Measurements from ENCODE around the gene TRAF3IP1.
"Not testable (repeated sequence)": the region's sequence is repeated elsewhere in the genome, so short reads cannot be mapped to it uniquely, and the experiment has no call there.

Gene TRAF3IP1

DNA sequence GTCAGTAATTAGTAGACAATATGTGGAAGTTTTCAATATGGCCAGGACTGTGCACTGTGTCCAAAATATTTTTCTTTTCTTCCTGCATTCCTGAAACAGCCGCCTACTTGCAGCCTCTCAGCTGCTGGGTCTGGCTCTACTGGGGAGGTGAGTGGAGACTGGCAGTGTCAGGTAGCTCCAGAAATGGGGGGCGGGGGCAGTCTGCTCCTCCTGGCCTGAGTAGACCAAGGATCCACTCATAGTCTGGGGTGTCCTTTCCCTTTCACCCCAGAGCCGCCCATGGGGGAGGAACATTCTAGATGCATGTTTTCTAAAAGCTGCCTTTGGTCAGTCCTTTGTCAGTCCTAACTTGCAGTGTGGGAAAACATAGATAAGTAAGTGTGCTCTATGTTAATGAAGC lies 23.7 kb downstream of the TRAF3IP1 start:
- FAIRE-seq = no peak

- FAIRE-seq = no peak
Observed at GRCh38 chr2:238344517-238344916, 24.2 kb downstream of the TRAF3IP1 start.

GRCh38 chr2:238345297-238345968 lies 25.1 kb downstream of the TRAF3IP1 start:
- FAIRE-seq = no peak

- FAIRE-seq = no peak
Observed at GRCh38 chr2:238346544-238346943, 26.2 kb downstream of the TRAF3IP1 start.

GRCh38 chr2:238350150-238350897 lies 30.0 kb downstream of the TRAF3IP1 start:
- no peak for FAIRE-seq

GRCh38 chr2:238351315-238351714 lies 31.0 kb downstream of the TRAF3IP1 start:
- FAIRE-seq = no peak

GRCh38 chr2:238352361-238352760 lies 32.0 kb downstream of the TRAF3IP1 start:
- no peak for FAIRE-seq

- no peak for FAIRE-seq
Observed at GRCh38 chr2:238358769-238359168, 38.5 kb downstream of the TRAF3IP1 start.

DNA sequence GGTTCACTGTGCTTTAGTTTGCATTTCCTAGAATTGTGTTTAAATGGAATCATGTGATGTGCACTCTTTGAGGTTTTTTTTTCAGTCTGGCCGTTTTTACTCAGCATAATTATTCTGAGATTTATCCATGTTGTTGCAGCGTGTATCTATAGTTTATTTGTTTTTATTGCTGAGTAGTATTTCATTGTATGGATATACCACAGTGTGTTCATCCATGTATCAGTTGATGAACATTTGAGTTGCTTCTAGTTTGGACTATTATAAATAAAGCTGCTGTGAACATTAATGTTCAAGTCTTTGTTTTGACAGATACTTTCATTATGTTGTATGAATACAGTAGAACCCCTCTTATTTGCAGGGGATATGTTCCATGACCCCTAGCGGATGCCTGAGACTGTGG lies 39.1 kb downstream of the TRAF3IP1 start:
- no peak for FAIRE-seq

GRCh38 chr2:238361877-238362276 lies 41.6 kb downstream of the TRAF3IP1 start:
- FAIRE-seq = no peak

DNA sequence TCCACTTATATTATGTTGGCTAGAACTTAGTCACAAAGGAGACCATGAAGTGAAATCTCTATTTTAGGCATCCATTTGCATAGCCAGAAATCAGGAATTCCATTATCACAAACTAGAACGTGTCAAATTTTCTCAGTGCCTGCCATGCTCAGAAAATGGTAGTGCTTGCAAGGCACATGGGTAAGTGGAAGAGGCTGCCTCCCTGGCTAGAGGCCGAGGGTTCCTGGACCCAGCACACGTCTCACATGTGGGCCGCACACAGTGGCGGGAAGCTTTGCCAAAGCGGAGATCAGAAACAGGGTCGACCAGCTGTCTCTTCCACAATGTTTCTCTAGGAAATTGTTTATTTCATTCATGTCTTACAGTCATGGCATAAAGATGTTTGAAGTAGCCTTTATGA lies 42.3 kb downstream of the TRAF3IP1 start:
- no peak for FAIRE-seq

DNA sequence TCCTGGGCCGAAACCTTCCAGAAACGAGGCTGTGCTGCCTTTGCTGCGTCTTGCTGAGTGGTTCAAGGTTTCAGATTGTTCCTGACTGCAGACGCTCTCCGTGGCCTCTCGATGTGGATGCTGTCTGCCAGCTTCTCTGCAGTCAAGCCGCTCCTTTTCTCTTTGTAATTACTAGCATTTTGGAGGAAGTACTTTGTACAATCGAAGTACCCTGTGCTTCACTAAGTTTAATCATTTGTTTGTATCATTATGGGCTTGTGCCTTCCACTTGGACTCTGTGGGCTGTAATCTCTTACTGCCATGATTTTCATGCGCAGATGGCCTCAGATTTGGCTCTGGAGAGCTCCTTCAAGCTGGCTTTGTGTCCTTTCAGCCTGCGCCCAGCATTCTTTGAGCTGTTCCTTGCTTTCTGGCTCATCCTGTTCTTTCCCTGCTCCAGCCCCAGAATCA lies 49.3 kb downstream of the TRAF3IP1 start:
- FAIRE-seq = no peak

- FAIRE-seq = no peak
Observed at GRCh38 chr2:238370094-238370822, 49.9 kb downstream of the TRAF3IP1 start.

DNA sequence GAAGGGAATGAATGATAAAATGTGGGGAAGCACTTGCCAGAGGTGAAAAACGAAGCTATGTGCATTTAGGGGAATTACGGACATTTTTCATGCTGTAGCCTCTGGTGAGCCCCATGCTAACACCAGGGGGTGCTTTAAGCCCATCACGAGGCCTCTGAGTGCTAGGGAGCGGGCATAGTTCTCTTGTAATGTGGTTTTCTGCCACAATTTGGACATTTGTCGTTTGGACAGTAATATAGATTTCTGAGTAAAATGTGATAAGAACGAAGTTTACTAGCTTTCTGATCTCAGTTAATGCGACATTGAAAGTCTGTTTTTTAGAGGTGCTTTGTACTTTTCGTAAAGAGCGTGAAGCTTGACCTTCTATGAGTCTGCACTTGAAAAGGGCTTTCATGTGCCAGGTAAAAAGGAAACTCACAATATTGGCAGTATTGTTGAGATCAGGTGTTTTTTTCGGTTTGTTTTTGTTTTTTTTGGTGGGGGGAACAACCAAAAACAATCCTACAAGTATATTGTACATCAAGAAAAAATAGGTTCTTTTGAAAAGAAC lies 50.6 kb downstream of the TRAF3IP1 start:
- peak; percentile 93 for FAIRE-seq

- FAIRE-seq = not testable (repeated sequence)
Observed at GRCh38 chr2:238372277-238372676, 52.0 kb downstream of the TRAF3IP1 start.

DNA sequence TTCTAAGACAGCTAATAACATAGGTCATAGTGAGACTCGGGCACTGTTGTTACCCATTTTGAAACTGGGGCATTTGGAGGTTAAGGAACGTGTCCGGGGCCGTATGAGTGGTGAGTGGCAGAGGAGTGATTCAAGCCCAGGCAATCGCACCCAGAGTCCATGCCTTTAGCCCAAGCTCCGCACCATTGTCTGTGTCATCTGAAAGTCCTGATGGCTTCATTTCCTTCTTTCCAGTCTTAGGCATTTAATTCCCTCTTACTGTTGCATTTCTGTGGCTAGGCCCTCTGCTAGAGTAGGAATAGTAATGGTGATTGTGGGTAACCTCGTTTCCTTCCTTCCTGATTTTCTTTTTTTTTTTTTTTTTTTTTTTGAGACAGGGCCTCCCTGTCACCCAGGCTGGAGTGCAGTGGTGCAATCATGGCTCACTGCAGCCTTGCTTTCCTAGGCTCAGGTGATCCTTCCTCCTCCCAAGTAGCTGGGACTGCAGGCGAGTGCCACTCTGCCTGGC lies 56.6 kb downstream of the TRAF3IP1 start:
- FAIRE-seq = no peak

- no peak for FAIRE-seq
Observed at GRCh38 chr2:238378230-238379095, 58.1 kb downstream of the TRAF3IP1 start.

- no peak for FAIRE-seq
Observed at GRCh38 chr2:238379096-238379810, 58.9 kb downstream of the TRAF3IP1 start.

DNA sequence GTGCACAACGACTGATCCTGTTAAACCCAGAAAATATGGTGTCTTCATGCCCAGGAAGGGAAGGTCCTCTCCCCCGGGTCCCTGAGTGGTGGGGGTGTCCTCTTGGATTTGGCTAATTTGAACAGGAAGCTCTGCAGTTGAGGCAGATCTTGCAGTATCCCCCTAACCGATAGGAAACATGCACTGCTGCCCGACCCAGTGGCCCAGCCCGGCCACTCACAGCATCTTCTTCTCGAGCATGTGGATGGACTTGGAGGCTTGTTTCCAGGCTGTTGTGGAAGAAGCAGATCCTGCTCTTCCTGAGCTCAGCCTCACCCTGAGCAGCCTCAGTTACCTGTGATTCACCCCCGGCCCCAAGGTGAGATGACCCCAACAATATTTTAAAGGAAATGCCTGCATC lies 60.0 kb downstream of the TRAF3IP1 start:
- FAIRE-seq = no peak

GRCh38 chr2:238380785-238381184 lies 60.5 kb downstream of the TRAF3IP1 start:
- FAIRE-seq = no peak

GRCh38 chr2:238381341-238382115 lies 61.2 kb downstream of the TRAF3IP1 start:
- no peak for FAIRE-seq
